ENCODE results near the gene NLRP12.
"Not testable (repeated sequence)": the region's sequence is repeated elsewhere in the genome, so short reads cannot be mapped to it uniquely, and the experiment has no call there.

Gene NLRP12

GRCh38 chr19:53780506-53780905, 43.6 kb downstream of the NLRP12 start:
- ATAC-seq (no peak), DNase-seq (no peak)
- Mint-ChIP-seq H3K9me3 (no peaks in the 10 kb centered on the region), H3K27ac (no peak overlapping the region), H3K36me3 (ENCODE audit: low read depth) (no peaks in the 10 kb centered on the region), H3K4me3 (no peak overlapping the region), H3K4me1 (peaks cover under 1% of the 10 kb centered on the region), H3K27me3 (peaks cover 5% of the 10 kb centered on the region)

DNA sequence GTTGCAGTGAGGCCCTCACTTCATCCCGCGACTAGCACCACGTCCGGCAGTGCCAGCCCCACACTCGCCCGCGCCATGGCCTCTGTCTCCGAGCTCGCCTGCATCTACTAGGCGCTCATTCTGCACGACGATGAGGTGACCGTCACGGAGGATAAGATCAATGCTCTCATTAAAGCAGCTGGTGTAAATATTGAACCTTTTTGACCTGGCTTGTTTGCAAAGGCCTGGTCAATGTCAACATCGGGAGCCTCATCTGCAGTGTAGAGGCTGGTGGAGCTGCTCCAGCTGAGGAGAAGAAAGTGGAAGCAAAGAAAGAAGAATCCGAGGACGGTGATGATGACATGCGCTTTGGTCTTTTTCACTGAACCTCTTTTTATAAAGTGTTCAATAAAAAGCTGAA, 48.6 kb downstream of the NLRP12 start:
- H3K4me3 Mint-ChIP-seq = no peak overlapping the region
- H3K27me3 Mint-ChIP-seq = peaks cover 4% of the 10 kb centered on the region
- no peaks in the 10 kb centered on the region for H3K36me3 Mint-ChIP-seq (ENCODE audit: low read depth)
- no peak overlapping the region for H3K27ac Mint-ChIP-seq
- H3K9me3 Mint-ChIP-seq = no peaks in the 10 kb centered on the region
- ATAC-seq = no peak
- no peak for DNase-seq
- H3K4me1 Mint-ChIP-seq = no peaks in the 10 kb centered on the region

DNA sequence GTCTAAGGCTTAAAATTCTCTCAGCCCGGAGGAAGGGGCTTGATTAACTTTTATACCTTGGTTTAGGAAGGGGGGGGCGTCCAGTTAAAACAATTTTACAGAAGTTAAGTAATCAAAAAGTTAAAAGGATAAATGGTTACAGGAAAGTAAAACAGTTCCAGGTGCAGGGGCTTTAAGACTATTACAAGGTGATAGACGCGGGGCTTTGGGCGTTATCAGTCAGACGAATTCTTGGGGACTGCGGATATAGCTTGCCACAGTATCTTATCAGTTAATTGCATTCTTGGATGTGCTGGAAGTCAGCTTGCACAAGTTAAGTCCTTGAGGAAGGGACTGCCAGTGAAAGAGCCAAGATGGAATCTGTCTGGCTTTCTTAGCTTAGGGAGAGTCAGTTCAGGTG, 49.6 kb downstream of the NLRP12 start:
- H3K36me3 Mint-ChIP-seq (ENCODE audit: low read depth); ATAC-seq; DNase-seq; H3K9me3 Mint-ChIP-seq; H3K27ac Mint-ChIP-seq; H3K27me3 Mint-ChIP-seq; H3K4me3 Mint-ChIP-seq; H3K4me1 Mint-ChIP-seq: not testable (repeated sequence)

DNA sequence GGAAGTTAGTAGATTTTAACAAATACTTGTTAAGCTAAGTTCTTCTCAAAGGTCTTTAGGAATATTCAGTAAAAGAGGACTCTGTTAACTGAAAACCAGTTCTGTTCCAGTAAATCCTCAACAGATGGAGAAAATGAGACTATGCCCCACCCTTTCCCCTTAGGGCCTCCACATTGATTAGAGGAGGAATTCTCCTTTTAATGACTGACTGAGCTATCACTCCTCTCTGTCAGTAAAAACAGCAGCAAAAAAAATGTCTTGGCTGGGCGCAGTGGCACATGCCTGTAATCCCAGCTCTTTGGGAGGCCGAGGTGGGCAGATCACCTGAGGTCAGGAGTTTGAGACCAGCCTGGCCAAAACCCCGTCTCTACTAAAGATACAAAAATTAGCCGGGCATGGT, 50.1 kb downstream of the NLRP12 start:
- H3K4me1 Mint-ChIP-seq = no peaks in the 10 kb centered on the region
- no peaks in the 10 kb centered on the region for H3K9me3 Mint-ChIP-seq
- H3K27me3 Mint-ChIP-seq = peaks cover 4% of the 10 kb centered on the region
- H3K27ac Mint-ChIP-seq = no peak overlapping the region
- no peak overlapping the region for H3K4me3 Mint-ChIP-seq
- ATAC-seq = no peak
- no peaks in the 10 kb centered on the region for H3K36me3 Mint-ChIP-seq (ENCODE audit: low read depth)
- DNase-seq = no peak

- Mint-ChIP-seq H3K4me1 (no peaks in the 10 kb centered on the region), H3K36me3 (ENCODE audit: low read depth) (no peaks in the 10 kb centered on the region), H3K27ac (no peak overlapping the region), H3K4me3 (no peak overlapping the region), H3K9me3 (no peaks in the 10 kb centered on the region), H3K27me3 (peaks cover 4% of the 10 kb centered on the region)
- DNase-seq (peak; percentile 54), ATAC-seq (no peak)
Observed at GRCh38 chr19:53772943-53773342, 51.2 kb downstream of the NLRP12 start.

GRCh38 chr19:53771144-53771543, 53.0 kb downstream of the NLRP12 start:
- H3K27ac Mint-ChIP-seq = no peak overlapping the region

GRCh38 chr19:53769696-53770309, 54.3 kb downstream of the NLRP12 start:
- ATAC-seq; H3K36me3 Mint-ChIP-seq (ENCODE audit: low read depth); H3K4me1 Mint-ChIP-seq; H3K4me3 Mint-ChIP-seq; H3K27me3 Mint-ChIP-seq; DNase-seq; H3K9me3 Mint-ChIP-seq; H3K27ac Mint-ChIP-seq: not testable (repeated sequence)

More at GRCh38 chr19:53771144-53771543, 53.0 kb downstream of the NLRP12 start:
- no peaks in the 10 kb centered on the region for H3K4me1 Mint-ChIP-seq
- H3K4me3 Mint-ChIP-seq = no peak overlapping the region
- no peak for DNase-seq
- H3K27me3 Mint-ChIP-seq = peaks cover 4% of the 10 kb centered on the region
- no peaks in the 10 kb centered on the region for H3K9me3 Mint-ChIP-seq
- H3K36me3 Mint-ChIP-seq (ENCODE audit: low read depth) = no peaks in the 10 kb centered on the region
- no peak for ATAC-seq

DNA sequence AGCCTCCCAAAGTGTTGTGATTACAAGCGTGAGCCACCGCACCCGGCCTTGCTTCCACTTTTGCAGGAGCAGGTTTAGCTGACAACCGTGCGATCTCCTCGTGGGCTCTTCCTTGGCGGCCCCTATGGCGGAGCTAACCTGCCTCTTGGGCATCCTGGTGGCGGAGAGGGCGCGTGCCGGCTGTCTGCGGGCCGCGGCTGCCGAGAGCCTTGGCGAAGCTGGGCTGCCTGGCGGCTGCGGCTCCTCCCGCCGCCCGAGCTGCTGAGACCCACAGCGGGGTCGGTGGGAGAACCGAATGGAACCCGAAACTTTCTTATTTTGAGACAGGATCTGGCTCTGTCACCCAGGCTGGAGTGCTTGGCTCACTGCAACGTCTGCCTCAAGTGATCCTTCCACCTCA, 55.7 kb downstream of the NLRP12 start:
- Mint-ChIP-seq H3K36me3 (ENCODE audit: low read depth) (no peaks in the 10 kb centered on the region), H3K27ac (no peak overlapping the region), H3K4me3 (no peak overlapping the region), H3K27me3 (peaks cover 4% of the 10 kb centered on the region), H3K4me1 (no peaks in the 10 kb centered on the region), H3K9me3 (no peaks in the 10 kb centered on the region)
- DNase-seq = no peak
- no peak for ATAC-seq

- H3K27ac Mint-ChIP-seq; H3K36me3 Mint-ChIP-seq (ENCODE audit: low read depth); ATAC-seq; H3K27me3 Mint-ChIP-seq; H3K4me1 Mint-ChIP-seq; H3K9me3 Mint-ChIP-seq; H3K4me3 Mint-ChIP-seq; DNase-seq: not testable (repeated sequence)
Observed at GRCh38 chr19:53758991-53759390, 65.1 kb downstream of the NLRP12 start.
